Activated T-cell treated with anti-CD3 and anti-CD28 coated beads, Interleukin-2, amount 50 U/mL, for 72 hours (primary cell): ENCODE results near the gene TNS3. TPM values are rescaled to one million over a fixed set of nuclear protein-coding genes. Genes with fewer than 3 reads are reported as not detected.

Experiments
- ATAC-seq, 2 donors: fragments of 150-1000 bp; cut with Tn5 transposase; replicated peaks in 1 of 2; 2 replicates each; pipeline ENCODE4 v1.10.0; 2021; ENCODE audit warnings: moderate library complexity in 2 of 2, mild to moderate bottlenecking in 1 of 2
- DNase-seq, 2 donors: peaks; one replicate each; pipeline ENCODE4 v3.0.0; 2021 to 2022; ENCODE audit warnings: mixed read lengths in 1 of 2
- H3K27ac Mint-ChIP-seq: one replicate; pipeline ENCODE4 v1.8.0; 2022; ENCODE audit warnings: mild to moderate bottlenecking, moderate library complexity, mixed read lengths
- H3K27me3 Mint-ChIP-seq: one replicate; pipeline ENCODE4 v1.8.0; 2022; ENCODE audit warnings: low read depth, mixed read lengths
- H3K36me3 Mint-ChIP-seq, 2 donors: one replicate each; pipeline ENCODE4 v1.8.0; 2022; ENCODE audit warnings: mixed read lengths in 2 of 2, mild to moderate bottlenecking in 1 of 2; ENCODE audit not compliant: insufficient read depth in 2 of 2
- H3K4me1 Mint-ChIP-seq: one replicate; pipeline ENCODE4 v1.8.0; 2022; ENCODE audit warnings: low read depth, mixed read lengths
- H3K4me3 Mint-ChIP-seq, 2 donors: one replicate each; pipeline ENCODE4 v1.8.0; 2022; ENCODE audit warnings: mild to moderate bottlenecking in 2 of 2, mixed read lengths in 2 of 2, moderate library complexity in 2 of 2
- H3K9me3 Mint-ChIP-seq, 2 donors: one replicate each; pipeline ENCODE4 v1.8.0; 2022; ENCODE audit warnings: mixed read lengths in 2 of 2
- total RNA-seq, 2 donors: library from RNA; stranded (reverse); gene quantifications; one replicate each; pipeline ENCODE4 v1.2.3, GENCODE V29; 2022

Gene TNS3
- total RNA-seq, 2 donors from 2014 or later: 0.29 to 1.2 TPM

DNA sequence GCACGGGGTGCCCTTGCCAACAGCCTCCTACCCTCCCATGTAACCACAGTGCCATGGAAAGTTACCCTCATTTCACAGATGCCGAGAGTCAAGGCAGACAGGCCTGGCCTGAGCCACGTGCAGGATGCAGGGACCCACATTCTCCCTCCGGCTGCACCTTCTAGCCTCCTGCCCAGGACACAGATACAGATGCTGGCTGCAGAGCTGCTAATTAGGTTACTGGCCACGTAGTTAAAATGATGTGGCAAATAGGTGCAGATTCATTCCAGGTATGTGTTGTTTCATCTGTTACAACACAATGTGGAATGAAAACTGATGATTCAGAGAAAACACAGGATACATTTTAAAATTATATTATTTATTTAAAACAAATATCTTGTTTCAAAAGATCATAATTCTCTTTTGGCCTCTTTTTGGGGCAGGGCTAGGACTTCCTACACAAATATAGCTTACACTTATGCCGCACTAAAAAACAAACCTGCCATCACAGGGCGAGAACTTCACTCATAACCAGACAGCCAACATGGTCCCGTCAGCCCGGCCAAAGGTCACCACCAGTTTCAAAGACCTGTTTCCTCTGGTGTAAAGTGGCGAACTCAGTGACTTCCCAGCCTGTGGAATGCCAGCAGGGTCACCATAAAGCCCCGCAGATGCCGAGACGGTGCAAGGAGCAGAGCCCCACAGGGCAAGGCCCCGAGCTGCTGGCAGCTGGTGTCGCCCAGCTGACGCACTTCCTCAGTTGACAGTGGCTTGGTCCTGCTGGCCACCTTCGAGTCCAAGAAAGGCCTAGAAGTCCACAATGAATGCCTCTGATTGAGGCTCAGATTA lies 83.5 kb downstream of the TNS3 start:
- H3K27ac Mint-ChIP-seq: no peak overlapping the region
- H3K4me3 Mint-ChIP-seq: no peak overlapping the region
- DNase-seq (no peak), ATAC-seq (no peak)
- H3K27me3 Mint-ChIP-seq: peaks cover 22% of the 10 kb centered on the region
- no peaks in the 10 kb centered on the region for H3K9me3 Mint-ChIP-seq
- no peaks in the 10 kb centered on the region for H3K36me3 Mint-ChIP-seq
- H3K4me1 Mint-ChIP-seq: peaks cover 19% of the 10 kb centered on the region

DNA sequence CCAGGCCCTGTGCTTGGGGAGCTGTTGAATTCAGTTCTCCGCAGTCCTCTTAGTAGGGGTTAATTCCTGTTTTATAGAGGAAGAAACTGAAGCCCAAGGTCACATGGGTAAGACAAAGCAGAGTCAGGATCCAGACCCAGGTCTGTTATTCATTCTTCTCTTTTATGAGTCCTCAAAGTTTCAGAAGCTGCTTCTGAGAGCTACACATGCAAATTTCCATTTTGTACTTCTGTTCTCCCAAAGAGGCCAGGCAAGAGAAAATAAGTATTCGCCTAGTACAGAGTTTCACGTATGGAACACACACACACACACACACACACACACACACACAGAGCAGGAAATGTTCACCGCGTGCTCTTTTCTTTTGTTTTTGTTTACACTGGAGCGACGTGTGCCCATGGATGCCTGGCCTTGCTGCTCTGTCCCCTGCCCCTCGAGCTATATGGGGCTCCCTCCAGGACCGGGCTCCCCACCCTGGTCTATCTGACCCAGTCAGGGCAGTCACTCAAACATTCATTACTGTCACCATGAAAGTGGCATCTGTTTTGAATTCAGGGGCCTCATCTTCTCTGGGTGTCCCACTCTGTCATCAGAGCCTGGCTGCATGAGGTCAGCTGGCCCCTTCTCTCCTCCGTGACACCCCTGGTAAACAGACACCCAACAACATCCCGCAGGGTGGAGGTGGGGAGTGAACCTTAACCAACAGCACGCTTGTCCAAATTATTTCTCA lies 84.4 kb downstream of the TNS3 start:
- ATAC-seq: no peak

DNA sequence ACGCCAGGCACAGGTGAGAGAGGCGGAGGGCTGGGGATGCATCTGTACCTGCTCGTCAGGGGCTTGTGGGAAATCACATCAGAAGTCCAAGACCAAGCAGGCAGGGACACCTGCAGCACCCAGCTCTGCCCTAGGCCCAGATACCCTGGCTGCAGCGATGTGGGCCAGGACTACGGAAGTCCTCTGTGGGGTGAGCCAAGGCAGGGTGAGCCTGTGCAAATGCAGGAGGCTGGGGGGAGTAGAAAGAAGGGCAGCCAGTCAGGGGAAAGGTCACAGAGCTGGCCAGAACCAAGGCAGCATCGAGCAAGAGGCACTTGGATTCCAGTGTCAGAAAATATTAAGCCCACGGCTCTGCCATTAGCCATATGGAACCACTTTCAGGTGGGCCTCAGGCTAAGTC lies 85.2 kb downstream of the TNS3 start:
- H3K27me3 Mint-ChIP-seq: peaks cover 22% of the 10 kb centered on the region
- H3K4me1 Mint-ChIP-seq: peaks cover 19% of the 10 kb centered on the region
- H3K36me3 Mint-ChIP-seq: no peaks in the 10 kb centered on the region

More for the DNA sequence above, 84.4 kb downstream of the TNS3 start:
- peak overlapping the region in 1 of 2 donors; percentile 26 for H3K4me3 Mint-ChIP-seq
- peaks cover 22% of the 10 kb centered on the region for H3K27me3 Mint-ChIP-seq
- H3K27ac Mint-ChIP-seq: no peak overlapping the region
- H3K4me1 Mint-ChIP-seq: peaks cover 19% of the 10 kb centered on the region
- no peaks in the 10 kb centered on the region for H3K9me3 Mint-ChIP-seq
- no peaks in the 10 kb centered on the region for H3K36me3 Mint-ChIP-seq
- DNase-seq: no peak

DNA sequence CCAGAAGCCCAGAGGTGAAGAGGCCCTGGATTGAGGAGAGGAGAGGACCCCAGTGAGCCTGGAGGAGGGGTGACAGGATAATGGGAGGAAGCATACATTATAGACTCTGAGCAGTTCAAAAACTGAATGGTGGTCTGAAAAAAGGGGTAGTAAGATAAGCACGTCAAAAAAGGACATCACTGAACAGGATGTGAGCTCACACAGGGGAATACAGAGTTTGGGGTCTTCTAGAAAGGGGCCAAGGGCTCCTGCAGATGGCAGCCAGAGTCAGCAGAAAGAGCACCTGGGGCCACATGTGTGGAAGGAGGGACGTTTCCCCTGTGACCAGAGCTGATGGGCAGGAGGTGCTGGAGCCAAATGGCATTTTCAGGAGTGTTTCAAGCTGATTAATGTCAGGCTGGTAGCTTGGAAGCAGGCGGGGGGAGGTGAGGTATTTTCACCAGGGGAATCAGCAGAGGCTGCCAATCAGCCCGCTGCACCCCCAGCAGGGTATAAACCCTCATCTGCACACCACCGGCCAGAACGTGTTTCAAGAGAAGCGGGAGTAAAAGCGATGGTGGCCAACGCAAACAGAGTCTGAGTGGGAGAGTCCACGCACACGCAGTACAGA lies 85.8 kb downstream of the TNS3 start:
- H3K9me3 Mint-ChIP-seq: no peaks in the 10 kb centered on the region
- no peak for DNase-seq
- H3K4me3 Mint-ChIP-seq: no peak overlapping the region
- peaks cover 19% of the 10 kb centered on the region for H3K4me1 Mint-ChIP-seq
- H3K27me3 Mint-ChIP-seq: peaks cover 22% of the 10 kb centered on the region
- ATAC-seq: no peak
- no peak overlapping the region for H3K27ac Mint-ChIP-seq
- H3K36me3 Mint-ChIP-seq: no peaks in the 10 kb centered on the region

More for the DNA sequence above, 85.2 kb downstream of the TNS3 start:
- Mint-ChIP-seq H3K4me3 (no peak overlapping the region), H3K9me3 (no peaks in the 10 kb centered on the region), H3K27ac (no peak overlapping the region)
- DNase-seq (no peak), ATAC-seq (no peak)

DNA sequence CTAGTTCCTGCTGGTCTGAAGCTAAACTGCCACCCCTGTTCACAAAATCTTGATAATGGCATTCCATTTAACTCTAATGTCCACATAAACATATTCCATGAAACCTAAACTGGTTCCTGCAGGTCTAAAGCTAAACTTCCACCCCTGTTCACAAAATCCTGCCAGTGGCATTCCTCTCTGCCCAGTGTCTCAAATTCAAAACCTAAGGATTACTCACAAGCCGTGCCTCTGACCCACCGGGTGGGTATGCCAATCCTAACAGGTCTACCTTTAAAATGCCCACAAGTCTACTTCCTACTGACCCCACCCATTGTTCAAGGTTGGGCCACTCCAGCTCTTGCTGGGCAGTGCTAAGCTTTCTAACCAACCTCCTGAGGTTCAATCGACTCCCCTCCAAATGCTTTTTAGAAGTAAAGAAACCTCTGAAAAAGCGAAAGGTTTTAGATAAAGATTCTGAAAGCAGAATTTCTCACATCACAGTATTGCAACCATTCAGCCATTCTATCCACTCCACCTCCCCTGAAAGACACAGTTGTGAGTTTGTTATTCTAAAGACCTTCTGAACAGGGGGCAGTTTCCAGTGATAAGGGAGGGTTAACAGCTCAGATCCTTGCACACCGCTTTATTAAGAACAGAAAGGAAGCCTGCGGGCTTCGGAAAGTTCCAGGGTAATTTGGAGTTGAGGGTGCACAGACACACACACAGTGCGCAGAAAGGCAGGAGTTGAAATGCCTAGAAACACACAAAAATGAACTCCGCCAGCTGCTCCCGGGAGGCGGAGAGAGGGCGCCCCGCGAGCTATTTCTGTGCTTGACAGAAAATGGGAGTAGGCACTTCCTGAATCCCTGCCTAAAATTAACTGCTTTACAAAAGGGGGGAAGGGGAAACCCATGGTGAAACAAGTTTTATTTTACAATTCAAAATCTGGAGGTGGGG lies 87.7 kb downstream of the TNS3 start:
- Mint-ChIP-seq H3K9me3 (no peaks in the 10 kb centered on the region), H3K27ac (no peak overlapping the region), H3K4me3 (no peak overlapping the region), H3K36me3 (no peaks in the 10 kb centered on the region), H3K27me3 (peaks cover 20% of the 10 kb centered on the region), H3K4me1 (peaks cover 19% of the 10 kb centered on the region)
- DNase-seq (no peak), ATAC-seq (no peak)

DNA sequence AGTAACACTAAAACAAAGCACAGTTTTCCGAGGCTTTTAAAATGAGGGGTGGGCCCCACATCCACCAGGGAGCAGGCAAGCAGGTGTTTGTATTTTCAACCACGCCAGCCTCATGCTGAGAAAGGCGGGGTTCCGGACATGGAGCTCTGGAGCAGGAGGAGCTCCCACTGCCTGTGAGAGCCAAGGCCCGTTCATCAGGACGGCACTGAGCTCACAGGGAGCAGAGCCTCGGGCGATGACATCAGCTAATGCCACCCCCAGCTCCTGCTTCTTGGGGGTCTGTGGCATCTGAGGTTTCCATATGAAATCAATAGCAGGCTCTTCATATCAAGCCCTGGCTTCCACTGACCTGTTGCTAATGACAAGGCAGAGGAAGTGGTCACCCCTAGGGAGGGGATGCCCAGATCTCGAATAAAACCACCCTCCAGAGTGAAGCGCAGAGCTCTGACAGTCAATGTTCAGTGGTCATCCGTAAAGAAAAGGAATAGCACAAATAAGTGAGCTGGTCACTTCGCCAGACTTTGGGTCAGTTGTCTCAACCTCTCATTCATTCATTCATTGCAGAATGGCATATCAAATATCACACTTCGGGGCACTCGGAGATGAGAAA lies 89.1 kb downstream of the TNS3 start:
- Mint-ChIP-seq H3K27ac (no peak overlapping the region), H3K9me3 (no peaks in the 10 kb centered on the region), H3K27me3 (peaks cover 14% of the 10 kb centered on the region), H3K4me3 (no peak overlapping the region), H3K36me3 (no peaks in the 10 kb centered on the region), H3K4me1 (peaks cover 18% of the 10 kb centered on the region)
- DNase-seq (no peak), ATAC-seq (no peak)

DNA sequence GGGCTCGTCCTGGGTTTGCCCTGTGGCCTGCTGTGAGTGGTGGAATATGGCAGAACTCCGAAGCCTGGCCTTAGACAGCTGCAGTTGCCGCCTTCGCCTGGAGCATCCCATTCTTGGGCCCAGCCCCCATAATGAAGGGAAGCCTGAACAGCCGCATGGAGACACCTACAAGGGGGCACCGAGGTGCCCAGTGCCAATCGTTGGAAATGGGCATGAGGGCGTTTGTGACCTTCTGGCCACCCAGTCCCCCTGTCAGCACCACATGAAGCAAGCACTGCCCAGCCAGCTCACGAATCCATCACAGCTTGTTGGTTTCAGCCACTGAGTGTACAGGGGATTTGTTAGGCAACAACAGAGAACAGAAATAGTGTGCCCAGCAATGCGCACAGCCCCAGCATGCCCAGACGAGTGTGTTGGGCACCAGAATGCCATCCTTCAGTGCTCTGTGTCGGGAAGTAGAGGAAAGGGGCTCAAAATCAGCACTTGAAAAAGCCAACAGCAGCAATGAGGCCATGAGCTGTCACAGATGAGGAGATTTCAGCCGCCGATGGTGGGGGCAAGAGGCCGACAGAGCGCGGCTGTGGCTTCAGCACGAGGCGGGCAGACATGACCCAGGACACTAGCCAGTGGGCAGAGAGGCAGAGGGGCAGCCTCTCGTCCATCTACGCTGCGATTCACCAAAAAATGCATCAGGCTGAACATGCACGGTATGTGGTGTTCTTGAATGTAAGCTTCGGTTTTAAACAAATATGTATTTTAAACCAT lies 91.2 kb downstream of the TNS3 start:
- DNase-seq (no peak), ATAC-seq (no peak)
- Mint-ChIP-seq H3K9me3 (no peaks in the 10 kb centered on the region), H3K27me3 (peaks cover 6% of the 10 kb centered on the region), H3K27ac (no peak overlapping the region), H3K36me3 (no peaks in the 10 kb centered on the region), H3K4me1 (peaks cover 2% of the 10 kb centered on the region), H3K4me3 (no peak overlapping the region)

DNA sequence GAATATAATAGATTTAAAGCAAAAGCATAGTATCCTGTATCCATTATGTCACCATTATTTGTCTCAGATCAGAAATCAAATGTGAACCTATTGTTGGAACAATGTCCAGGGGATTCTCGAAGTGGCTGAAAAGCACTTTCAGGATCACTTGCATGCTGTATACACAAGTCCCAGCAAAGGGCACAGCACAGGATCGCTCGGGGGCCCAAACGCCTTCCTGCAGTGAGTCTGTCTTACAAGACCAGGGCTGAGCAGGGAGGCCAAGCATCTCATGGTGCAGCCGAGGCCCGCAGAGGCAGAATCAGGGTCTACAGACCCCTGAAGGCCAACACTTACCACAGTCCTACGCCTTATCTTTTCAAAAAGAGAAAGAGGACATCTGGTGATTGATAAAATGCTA lies 92.3 kb downstream of the TNS3 start:
- ATAC-seq (no peak), DNase-seq (no peak)
- no peak overlapping the region for H3K4me3 Mint-ChIP-seq
- no peaks in the 10 kb centered on the region for H3K9me3 Mint-ChIP-seq
- no peaks in the 10 kb centered on the region for H3K4me1 Mint-ChIP-seq
- H3K27ac Mint-ChIP-seq: no peak overlapping the region
- no peaks in the 10 kb centered on the region for H3K36me3 Mint-ChIP-seq
- no peaks in the 10 kb centered on the region for H3K27me3 Mint-ChIP-seq

DNA sequence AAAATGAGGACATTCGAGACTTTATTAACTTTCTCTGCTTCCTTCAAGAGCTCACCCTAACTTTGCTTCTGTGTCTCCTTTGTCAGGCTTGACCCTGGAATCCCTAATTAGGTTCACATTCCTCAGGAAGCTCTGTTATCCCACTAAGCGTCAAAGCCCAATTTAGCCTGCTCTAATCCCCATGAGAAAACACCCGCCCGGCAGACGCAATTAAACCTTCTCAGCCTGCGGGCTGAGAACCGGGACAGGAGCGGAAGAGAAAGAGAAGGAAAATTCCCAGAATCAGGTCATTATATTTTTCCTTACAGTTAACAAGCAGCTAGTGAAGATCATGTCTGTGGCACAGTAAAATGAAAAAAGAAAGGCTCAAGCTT lies 93.0 kb downstream of the TNS3 start:
- DNase-seq (no peak), ATAC-seq (no peak)
- H3K4me1 Mint-ChIP-seq: no peaks in the 10 kb centered on the region
- no peaks in the 10 kb centered on the region for H3K9me3 Mint-ChIP-seq
- no peaks in the 10 kb centered on the region for H3K36me3 Mint-ChIP-seq
- no peak overlapping the region for H3K4me3 Mint-ChIP-seq
- no peak overlapping the region for H3K27ac Mint-ChIP-seq
- H3K27me3 Mint-ChIP-seq: no peaks in the 10 kb centered on the region

DNA sequence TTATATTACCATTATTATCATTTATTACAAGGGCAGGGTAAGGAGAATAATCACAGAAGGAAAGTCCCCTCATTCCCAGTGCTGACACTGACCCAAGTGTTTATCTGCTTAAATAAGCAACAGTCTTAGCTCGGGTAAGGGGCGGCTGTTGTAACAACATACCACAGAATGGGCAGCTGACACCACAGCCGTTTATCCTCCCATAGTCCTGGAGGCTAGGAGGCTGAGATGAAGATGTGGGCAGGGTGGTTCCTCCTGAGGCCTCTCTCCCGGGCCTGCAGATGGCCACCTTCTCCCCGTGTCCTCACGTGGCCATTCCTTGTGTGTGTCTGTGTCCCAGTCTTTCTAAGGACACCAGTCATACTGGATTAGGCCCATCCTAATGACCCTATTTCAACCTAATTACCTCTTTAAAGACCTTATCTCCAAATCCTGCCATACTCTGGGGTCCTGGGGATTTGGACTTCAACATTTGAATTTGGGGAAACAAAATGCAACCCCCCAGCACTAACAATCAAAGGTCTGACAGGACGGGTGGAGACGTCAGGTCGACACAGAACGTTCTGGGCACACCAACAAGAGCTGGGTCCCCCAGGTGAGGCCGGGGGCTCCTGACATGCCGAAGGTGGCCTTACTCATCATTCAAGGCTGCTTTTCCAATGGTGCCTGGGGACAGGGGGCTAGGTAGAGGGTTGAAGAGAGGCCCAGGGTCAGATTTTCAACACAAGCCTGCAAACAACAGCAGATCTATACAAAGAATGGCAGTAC lies 93.5 kb downstream of the TNS3 start:
- Mint-ChIP-seq H3K9me3 (no peaks in the 10 kb centered on the region), H3K27ac (no peak overlapping the region), H3K27me3 (no peaks in the 10 kb centered on the region), H3K36me3 (no peaks in the 10 kb centered on the region), H3K4me3 (no peak overlapping the region), H3K4me1 (no peaks in the 10 kb centered on the region)
- DNase-seq (no peak), ATAC-seq (no peak)

DNA sequence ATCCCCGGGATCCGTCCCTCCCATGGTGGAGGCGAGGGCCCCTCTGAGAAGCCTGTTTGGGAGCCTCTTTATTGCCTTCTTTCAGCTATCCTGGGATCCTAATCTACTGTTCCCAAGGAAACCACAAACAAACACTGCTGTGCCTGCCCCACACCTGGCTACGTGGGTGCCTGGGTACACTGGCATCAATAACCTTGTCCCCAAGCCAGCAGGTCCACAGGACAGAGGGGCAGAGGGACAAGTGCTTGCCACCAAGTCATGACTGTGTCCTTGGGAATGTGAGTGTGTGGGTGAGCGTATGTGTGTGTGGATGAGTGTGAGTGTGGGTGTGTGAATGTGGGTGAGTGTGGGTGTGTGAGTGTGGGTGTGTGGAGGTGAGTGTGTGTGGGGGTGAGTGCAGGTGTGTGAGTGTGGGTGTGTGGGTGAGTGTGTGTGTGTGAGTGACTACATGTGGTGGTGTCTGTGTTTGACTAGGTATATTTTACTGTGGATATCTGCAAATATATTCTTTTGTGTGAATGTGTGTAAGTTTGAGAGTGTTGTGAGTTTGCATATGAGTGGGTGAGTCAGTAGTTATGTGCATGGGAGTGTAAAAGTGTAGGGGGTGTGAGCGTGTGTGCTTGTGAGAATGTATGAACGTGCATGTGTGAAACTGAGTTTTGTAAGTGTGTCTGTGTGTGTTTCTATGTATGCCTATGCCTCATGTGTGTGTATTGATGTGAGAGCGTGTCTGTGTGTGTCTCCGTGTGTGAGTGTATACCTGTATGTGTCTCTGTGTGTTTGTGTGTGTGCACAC lies 96.1 kb downstream of the TNS3 start:
- H3K27me3 Mint-ChIP-seq: no peaks in the 10 kb centered on the region
- no peak overlapping the region for H3K4me3 Mint-ChIP-seq
- DNase-seq: no peak
- H3K36me3 Mint-ChIP-seq: no peaks in the 10 kb centered on the region
- peaks cover 21% of the 10 kb centered on the region for H3K4me1 Mint-ChIP-seq
- peaks cover 0 to 2% of the 10 kb centered on the region in 2 donors for H3K9me3 Mint-ChIP-seq
- H3K27ac Mint-ChIP-seq: no peak overlapping the region
- ATAC-seq: no peak
